ENCODE measurements around the gene AP2A1.

- TF ChIP-seq FOXP2 (optimal IDR thresholded peaks at IDR 0.05; ENCODE audit: control extremely low read depth, extremely low read length, insufficient read depth) = no peak
- no peak for TF ChIP-seq EZH2 (IDR thresholded peaks at IDR 0.05)
- no peak for TF ChIP-seq POLR2AphosphoS5 (IDR thresholded peaks at IDR 0.05; ENCODE audit: borderline replicate concordance, low read depth, low read length)
Measured at GRCh38 chr19:49767381-49767780, 580 bp downstream of the AP2A1 start.
